ENCODE results near the gene AMN1.
"Not testable (repeated sequence)": the region's sequence is repeated elsewhere in the genome, so short reads cannot be mapped to it uniquely, and the experiment has no call there.

Gene AMN1

GRCh38 chr12:31733549-31734432 lies 5.0 kb upstream of the AMN1 start:
- peak; percentile 64 for FAIRE-seq
- DNase-seq (ENCODE audit: low spot score): peak; percentile 88

- peak; percentile 91 for DNase-seq (ENCODE audit: low spot score)
- FAIRE-seq: peak; percentile 94
These were observed 4.2 kb upstream of the AMN1 start for GRCh38 chr12:31732926-31733548.

GRCh38 chr12:31731203-31731602 lies 2.4 kb upstream of the AMN1 start:
- not testable (repeated sequence) for FAIRE-seq; DNase-seq (ENCODE audit: low spot score)

GRCh38 chr12:31729705-31730104 lies 884 bp upstream of the AMN1 start:
- no peak for DNase-seq (ENCODE audit: low spot score)
- FAIRE-seq: no peak

- no peak for DNase-seq (ENCODE audit: low spot score)
- FAIRE-seq: no peak
These were observed 418 bp downstream of the AMN1 start for GRCh38 chr12:31728289-31728916.

- no peak for DNase-seq (ENCODE audit: low spot score)
- FAIRE-seq: no peak
These were observed 1.6 kb downstream of the AMN1 start for GRCh38 chr12:31727192-31727591.

- FAIRE-seq: no peak
- DNase-seq (ENCODE audit: low spot score): no peak
These were observed 2.2 kb downstream of the AMN1 start for GRCh38 chr12:31726575-31726974.

- FAIRE-seq (no peak), DNase-seq (ENCODE audit: low spot score) (no peak)
These were observed 4.3 kb downstream of the AMN1 start for GRCh38 chr12:31724557-31724956.

GRCh38 chr12:31722580-31722979 lies 6.2 kb downstream of the AMN1 start:
- FAIRE-seq: no peak

GRCh38 chr12:31718542-31719198 lies 10.2 kb downstream of the AMN1 start:
- not testable (repeated sequence) for FAIRE-seq; DNase-seq (ENCODE audit: low spot score)

More at GRCh38 chr12:31722580-31722979, 6.2 kb downstream of the AMN1 start:
- no peak for DNase-seq (ENCODE audit: low spot score)

- FAIRE-seq; DNase-seq (ENCODE audit: low spot score): not testable (repeated sequence)
These were observed 11.8 kb downstream of the AMN1 start for GRCh38 chr12:31716998-31717397.

GRCh38 chr12:31715283-31715825 lies 13.5 kb downstream of the AMN1 start:
- DNase-seq (ENCODE audit: low spot score) (no peak), FAIRE-seq (no peak)

GRCh38 chr12:31714406-31715271 lies 14.2 kb downstream of the AMN1 start:
- DNase-seq (ENCODE audit: low spot score): no peak
- no peak for FAIRE-seq

GRCh38 chr12:31712877-31713276 lies 15.9 kb downstream of the AMN1 start:
- DNase-seq (ENCODE audit: low spot score) (no peak), FAIRE-seq (no peak)

- DNase-seq (ENCODE audit: low spot score): no peak
- FAIRE-seq: no peak
These were observed 18.6 kb downstream of the AMN1 start for GRCh38 chr12:31710021-31710818.

- DNase-seq (ENCODE audit: low spot score); FAIRE-seq: not testable (repeated sequence)
These were observed 20.7 kb downstream of the AMN1 start for GRCh38 chr12:31708118-31708517.

- FAIRE-seq (no peak), DNase-seq (ENCODE audit: low spot score) (no peak)
These were observed 23.2 kb downstream of the AMN1 start for GRCh38 chr12:31705621-31706020.

GRCh38 chr12:31702047-31702446 lies 26.8 kb downstream of the AMN1 start:
- DNase-seq (ENCODE audit: low spot score) (no peak), FAIRE-seq (no peak)

- not testable (repeated sequence) for DNase-seq (ENCODE audit: low spot score); FAIRE-seq
These were observed 38.9 kb downstream of the AMN1 start for GRCh38 chr12:31689921-31690320.

Data from RCC 7860 (cell line).